HCT116 (cell line): ENCODE results near the gene KRTAP10-9. TPM values are rescaled to one million over a fixed set of nuclear protein-coding genes. Genes with fewer than 3 reads are reported as not detected.

ENCODE experiments used
- ATAC-seq: fragments of 200-7000 bp; cut with Tn5 transposase; 2 replicates; pipeline ENCODE4 v1.9.1; 2020; ENCODE audit warnings: mild to moderate bottlenecking, moderate library complexity
- BruUV-seq: library from RNA; stranded (reverse); fragments of 400-500 nt; replicated peaks from 2 replicates; lab custom pipeline; 2021; lab: Mats Ljungman, UMichigan
- CTCF ChIA-PET: fragments of 300-600 bp; sonication (Branson Sonifier 250); formaldehyde crosslinking; loops from one replicate; lab custom pipeline; 2021; ENCODE audit warnings: antibody characterized with exemption; lab: Charles Lee
- POLR2A ChIA-PET: fragments of 300-600, 350-600 bp; sonication (Branson Sonifier 250); formaldehyde crosslinking; loops from one replicate; lab custom pipeline; 2021; ENCODE audit warnings: antibody characterized with exemption; lab: Charles Lee
- RAD21 ChIA-PET, 2 experiments: fragments of 300-600 bp; sonication (Branson Sonifier 250); formaldehyde crosslinking; loops; one replicate each; lab custom pipeline; 2023; ENCODE audit warnings: low total read pairs in 2 of 2; ENCODE audit not compliant: uncharacterized antibody in 2 of 2, unreplicated experiment in 2 of 2, low non-redundant PET in 1 of 2; lab: Charles Lee
- DNase-seq: peaks from one replicate; pipeline ENCODE4 v3.0.0-alpha.2; 2010; ENCODE audit warnings: low read depth, low spot score
- H2AFZ ChIP-seq: fragments of 200-600 bp; shearing (Covaris generic), sonication (generic); 2 replicates; pipeline ENCODE4 v1.6.1; 2017; ENCODE audit warnings: low read depth, mixed run types, mixed read lengths, antibody characterized with exemption, low read length; ENCODE audit not compliant: poor library complexity, severe bottlenecking
- H3K27ac ChIP-seq: 2 replicates; pipeline ENCODE4 v1.5.1; 2012; ENCODE audit warnings: low read depth, low read length
- H3K27me3 ChIP-seq: fragments of 200-600 bp; sonication (generic); 2 replicates; pipeline ENCODE4 v1.6.1; 2016; ENCODE audit warnings: mixed run types, low read length, mixed read lengths; ENCODE audit not compliant: insufficient read depth
- H3K36me3 ChIP-seq, 2 experiments: fragments of 200-500 bp in 1 of 2; fragments of 200-600 bp in 1 of 2; sonication (Bioruptor generic) in 1 of 2; sonication (generic) in 1 of 2; 2 replicates each; pipeline versions ENCODE4 v1.5.1 to v1.6.1; 2014 to 2016; ENCODE audit warnings: low read length in 2 of 2, inconsistent platforms in 1 of 2, mixed read lengths in 1 of 2, mixed run types in 1 of 2; ENCODE audit not compliant: insufficient read depth in 2 of 2, control insufficient read depth in 1 of 2
- H3K4me1 ChIP-seq, 2 experiments: fragments of 200-600 bp in 1 of 2; sonication (generic) in 1 of 2; 2 replicates each; pipeline versions ENCODE4 v1.5.1 to v1.6.1; 2012 to 2017; ENCODE audit warnings: low read length in 2 of 2, inconsistent platforms in 1 of 2, mild to moderate bottlenecking in 1 of 2, mixed read lengths in 1 of 2, mixed run types in 1 of 2, moderate library complexity in 1 of 2; ENCODE audit not compliant: insufficient read depth in 2 of 2, control insufficient read depth in 1 of 2
- H3K4me2 ChIP-seq: fragments of 200-600 bp; sonication (generic); 2 replicates; pipeline ENCODE4 v1.6.1; 2017; ENCODE audit warnings: mixed run types, low read length, mixed read lengths
- H3K4me3 ChIP-seq, 2 experiments: fragments of 200-600 bp in 1 of 2; sonication (generic) in 1 of 2; replicated peaks in 1 of 2; 2 replicates each; pipeline ENCODE4 v1.5.1; 2011 to 2016; ENCODE audit warnings: low read length in 2 of 2, control low read depth in 1 of 2, low read depth in 1 of 2, mild to moderate bottlenecking in 1 of 2, mixed read lengths in 1 of 2, mixed run types in 1 of 2
- H3K79me2 ChIP-seq: fragments of 200-600 bp; sonication (generic); 2 replicates; pipeline ENCODE4 v1.6.1; 2017; ENCODE audit warnings: mild to moderate bottlenecking, mixed run types, low read length, moderate library complexity, mixed read lengths; ENCODE audit not compliant: insufficient read depth
- H3K9ac ChIP-seq: fragments of 200-600 bp; sonication (generic); 2 replicates; pipeline ENCODE4 v1.6.1; 2016; ENCODE audit warnings: low read length, mixed read lengths
- H3K9me2 ChIP-seq: fragments of 200-600 bp; sonication (generic), shearing (Covaris generic); 2 replicates; pipeline ENCODE4 v1.6.1; 2017; ENCODE audit warnings: mixed run types, mild to moderate bottlenecking, moderate library complexity; ENCODE audit not compliant: insufficient read depth
- H3K9me3 ChIP-seq, 2 experiments: fragments of 200-500 bp in 1 of 2; fragments of 200-600 bp in 1 of 2; sonication (Bioruptor generic) in 1 of 2; sonication (generic) in 1 of 2; 2 replicates each; pipeline ENCODE4 v1.6.1; 2014 to 2017; ENCODE audit warnings: low read length in 2 of 2, mixed read lengths in 2 of 2, inconsistent platforms in 1 of 2, low read depth in 1 of 2, mild to moderate bottlenecking in 1 of 2, mixed run types in 1 of 2, moderate library complexity in 1 of 2; ENCODE audit not compliant: control insufficient read depth in 1 of 2, insufficient read depth in 1 of 2
- H4K20me1 ChIP-seq: fragments of 200-600 bp; sonication (generic), shearing (Covaris generic); 2 replicates; pipeline ENCODE4 v1.6.1; 2017; ENCODE audit warnings: mixed run types, mild to moderate bottlenecking, moderate library complexity; ENCODE audit not compliant: insufficient read depth
- ATF3 ChIP-seq: IDR thresholded peaks from 2 replicates; pipeline ENCODE4 v1.6.1; 2012
- CBX3 ChIP-seq: IDR thresholded peaks from 2 replicates; pipeline ENCODE4 v1.6.1; 2012; ENCODE audit warnings: low read depth
- EGR1 ChIP-seq: IDR thresholded peaks from 2 replicates; pipeline ENCODE4 v1.6.1; 2012; ENCODE audit warnings: low read depth
- ELF1 ChIP-seq: IDR thresholded peaks from 2 replicates; pipeline ENCODE4 v1.6.1; 2012; ENCODE audit warnings: low read depth, borderline replicate concordance
- EZH2 ChIP-seq: fragments of 200-600 bp; sonication (generic); IDR thresholded peaks from 2 replicates; pipeline ENCODE4 v1.6.1; 2017; ENCODE audit warnings: antibody characterized with exemption, mixed run types
- FOSL1 ChIP-seq: IDR thresholded peaks from 2 replicates; pipeline ENCODE4 v1.6.1; 2012; ENCODE audit warnings: low read depth
- POLR2A ChIP-seq: IDR thresholded peaks from 2 replicates; pipeline ENCODE4 v1.7.0; 2011; ENCODE audit warnings: borderline replicate concordance; ENCODE audit not compliant: insufficient read depth, insufficient read length; ENCODE audit errors: extremely low read depth
- RAD21 ChIP-seq: IDR thresholded peaks from 2 replicates; pipeline ENCODE4 v1.6.1; 2012; ENCODE audit warnings: low read depth, mild to moderate bottlenecking
- SIN3A ChIP-seq: IDR thresholded peaks from 2 replicates; pipeline ENCODE4 v1.6.1; 2012; ENCODE audit warnings: low read depth
- SRF ChIP-seq: IDR thresholded peaks from 2 replicates; pipeline ENCODE4 v1.6.1; 2012; ENCODE audit warnings: low read depth
- ZFX ChIP-seq: fragments of 450-650 bp; IDR thresholded peaks from 2 replicates; pipeline ENCODE4 v1.6.1; 2017
- intact Hi-C: fragments of 100-400 bp; cut with micrococcal nuclease; formaldehyde crosslinking; loops from 2 replicates; pipeline ENCODE4 v1.10.0; 2022
- total RNA-seq: library from RNA; stranded (reverse); gene quantifications from one replicate; pipeline ENCODE4 v1.2.1, GENCODE V29; 2021; ENCODE audit not compliant: unreplicated experiment
- TF ChIP-seq, protein P1 (sequence below): IDR thresholded peaks from 2 replicates; pipeline ENCODE4 v1.6.1; 2012; ENCODE audit warnings: low read depth
- TF ChIP-seq, protein P2 (sequence below): IDR thresholded peaks from 2 replicates; pipeline ENCODE4 v1.6.1; 2012
- TF ChIP-seq, protein P3 (sequence below): IDR thresholded peaks from 2 replicates; pipeline ENCODE4 v1.6.1; 2011; ENCODE audit warnings: mild to moderate bottlenecking, low read length, moderate library complexity; ENCODE audit not compliant: insufficient replicate concordance; ENCODE audit errors: extremely low read depth
- TF ChIP-seq, protein P4 (sequence below), 3 experiments: fragments of 200-600 bp in 1 of 3; sonication (generic) in 1 of 3; IDR thresholded peaks in 2 of 3; conservative IDR thresholded peaks in 1 of 3; 2 replicates each; pipeline ENCODE4 v1.5.1; 2012 to 2017; ENCODE audit warnings: low read depth in 2 of 3, low read length in 2 of 3, antibody characterized with exemption in 1 of 3, borderline replicate concordance in 1 of 3, control low read depth in 1 of 3, mild to moderate bottlenecking in 1 of 3, mixed read lengths in 1 of 3, mixed run types in 1 of 3, moderate library complexity in 1 of 3; ENCODE audit not compliant: insufficient read depth in 1 of 3

KRTAP10-9 gene
- total RNA-seq, 1 experiment from 2014 or later, result not detected

GRCh38 chr21:44593598-44594405, 33.1 kb upstream of the KRTAP10-9 start:
- no peaks in the 10 kb centered on the region for H3K9me3 ChIP-seq
- H3K4me3 ChIP-seq, result no peak overlapping the region
- intact Hi-C loops, result no loop called here
- BruUV-seq, result no TSS peak
- H3K79me2 ChIP-seq, result no peaks in the 10 kb centered on the region
- TF ChIP-seq, protein P1, sequence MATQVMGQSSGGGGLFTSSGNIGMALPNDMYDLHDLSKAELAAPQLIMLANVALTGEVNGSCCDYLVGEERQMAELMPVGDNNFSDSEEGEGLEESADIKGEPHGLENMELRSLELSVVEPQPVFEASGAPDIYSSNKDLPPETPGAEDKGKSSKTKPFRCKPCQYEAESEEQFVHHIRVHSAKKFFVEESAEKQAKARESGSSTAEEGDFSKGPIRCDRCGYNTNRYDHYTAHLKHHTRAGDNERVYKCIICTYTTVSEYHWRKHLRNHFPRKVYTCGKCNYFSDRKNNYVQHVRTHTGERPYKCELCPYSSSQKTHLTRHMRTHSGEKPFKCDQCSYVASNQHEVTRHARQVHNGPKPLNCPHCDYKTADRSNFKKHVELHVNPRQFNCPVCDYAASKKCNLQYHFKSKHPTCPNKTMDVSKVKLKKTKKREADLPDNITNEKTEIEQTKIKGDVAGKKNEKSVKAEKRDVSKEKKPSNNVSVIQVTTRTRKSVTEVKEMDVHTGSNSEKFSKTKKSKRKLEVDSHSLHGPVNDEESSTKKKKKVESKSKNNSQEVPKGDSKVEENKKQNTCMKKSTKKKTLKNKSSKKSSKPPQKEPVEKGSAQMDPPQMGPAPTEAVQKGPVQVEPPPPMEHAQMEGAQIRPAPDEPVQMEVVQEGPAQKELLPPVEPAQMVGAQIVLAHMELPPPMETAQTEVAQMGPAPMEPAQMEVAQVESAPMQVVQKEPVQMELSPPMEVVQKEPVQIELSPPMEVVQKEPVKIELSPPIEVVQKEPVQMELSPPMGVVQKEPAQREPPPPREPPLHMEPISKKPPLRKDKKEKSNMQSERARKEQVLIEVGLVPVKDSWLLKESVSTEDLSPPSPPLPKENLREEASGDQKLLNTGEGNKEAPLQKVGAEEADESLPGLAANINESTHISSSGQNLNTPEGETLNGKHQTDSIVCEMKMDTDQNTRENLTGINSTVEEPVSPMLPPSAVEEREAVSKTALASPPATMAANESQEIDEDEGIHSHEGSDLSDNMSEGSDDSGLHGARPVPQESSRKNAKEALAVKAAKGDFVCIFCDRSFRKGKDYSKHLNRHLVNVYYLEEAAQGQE, result no peak
- TF ChIP-seq POLR2A (no peak), ATF3 (no peak), RAD21 (no peak), EGR1 (no peak), ELF1 (no peak), EZH2 (no peak), FOSL1 (no peak), SRF (no peak), SIN3A (no peak), CBX3 (no peak), ZFX (no peak)
- TF ChIP-seq, protein P2, sequence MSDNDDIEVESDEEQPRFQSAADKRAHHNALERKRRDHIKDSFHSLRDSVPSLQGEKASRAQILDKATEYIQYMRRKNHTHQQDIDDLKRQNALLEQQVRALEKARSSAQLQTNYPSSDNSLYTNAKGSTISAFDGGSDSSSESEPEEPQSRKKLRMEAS, result no peak
- TF ChIP-seq, protein P3, sequence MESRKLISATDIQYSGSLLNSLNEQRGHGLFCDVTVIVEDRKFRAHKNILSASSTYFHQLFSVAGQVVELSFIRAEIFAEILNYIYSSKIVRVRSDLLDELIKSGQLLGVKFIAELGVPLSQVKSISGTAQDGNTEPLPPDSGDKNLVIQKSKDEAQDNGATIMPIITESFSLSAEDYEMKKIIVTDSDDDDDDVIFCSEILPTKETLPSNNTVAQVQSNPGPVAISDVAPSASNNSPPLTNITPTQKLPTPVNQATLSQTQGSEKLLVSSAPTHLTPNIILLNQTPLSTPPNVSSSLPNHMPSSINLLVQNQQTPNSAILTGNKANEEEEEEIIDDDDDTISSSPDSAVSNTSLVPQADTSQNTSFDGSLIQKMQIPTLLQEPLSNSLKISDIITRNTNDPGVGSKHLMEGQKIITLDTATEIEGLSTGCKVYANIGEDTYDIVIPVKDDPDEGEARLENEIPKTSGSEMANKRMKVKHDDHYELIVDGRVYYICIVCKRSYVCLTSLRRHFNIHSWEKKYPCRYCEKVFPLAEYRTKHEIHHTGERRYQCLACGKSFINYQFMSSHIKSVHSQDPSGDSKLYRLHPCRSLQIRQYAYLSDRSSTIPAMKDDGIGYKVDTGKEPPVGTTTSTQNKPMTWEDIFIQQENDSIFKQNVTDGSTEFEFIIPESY, result no peak
- TF ChIP-seq, protein P4, sequence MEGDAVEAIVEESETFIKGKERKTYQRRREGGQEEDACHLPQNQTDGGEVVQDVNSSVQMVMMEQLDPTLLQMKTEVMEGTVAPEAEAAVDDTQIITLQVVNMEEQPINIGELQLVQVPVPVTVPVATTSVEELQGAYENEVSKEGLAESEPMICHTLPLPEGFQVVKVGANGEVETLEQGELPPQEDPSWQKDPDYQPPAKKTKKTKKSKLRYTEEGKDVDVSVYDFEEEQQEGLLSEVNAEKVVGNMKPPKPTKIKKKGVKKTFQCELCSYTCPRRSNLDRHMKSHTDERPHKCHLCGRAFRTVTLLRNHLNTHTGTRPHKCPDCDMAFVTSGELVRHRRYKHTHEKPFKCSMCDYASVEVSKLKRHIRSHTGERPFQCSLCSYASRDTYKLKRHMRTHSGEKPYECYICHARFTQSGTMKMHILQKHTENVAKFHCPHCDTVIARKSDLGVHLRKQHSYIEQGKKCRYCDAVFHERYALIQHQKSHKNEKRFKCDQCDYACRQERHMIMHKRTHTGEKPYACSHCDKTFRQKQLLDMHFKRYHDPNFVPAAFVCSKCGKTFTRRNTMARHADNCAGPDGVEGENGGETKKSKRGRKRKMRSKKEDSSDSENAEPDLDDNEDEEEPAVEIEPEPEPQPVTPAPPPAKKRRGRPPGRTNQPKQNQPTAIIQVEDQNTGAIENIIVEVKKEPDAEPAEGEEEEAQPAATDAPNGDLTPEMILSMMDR (IDR thresholded peaks at IDR 0.05 in 2 of 3, conservative IDR thresholded peaks at IDR 0.05 in 1 of 3; ENCODE audit: borderline replicate concordance in 1 of 3, insufficient read depth in 1 of 3, low read depth in 2 of 3, low read length in 2 of 3), result no peak
- peaks cover 0 to 3% of the 10 kb centered on the region in 2 experiments; a peak in 1 of 4 replicates for H3K4me1 ChIP-seq
- RAD21 ChIA-PET, result no interaction called here
- no peak overlapping the region for H3K9ac ChIP-seq
- no peaks in the 10 kb centered on the region for H4K20me1 ChIP-seq
- no peak overlapping the region for H3K4me2 ChIP-seq
- no peak overlapping the region for H2AFZ ChIP-seq
- H3K9me2 ChIP-seq, result no peaks in the 10 kb centered on the region
- H3K36me3 ChIP-seq, result no peaks in the 10 kb centered on the region
- no peaks in the 10 kb centered on the region for H3K27me3 ChIP-seq
- DNase-seq, result no peak
- no peak for ATAC-seq
- POLR2A ChIA-PET, result no interaction called here
- no peak overlapping the region for H3K27ac ChIP-seq
- CTCF ChIA-PET, result no interaction called here
